GM19035 (cell line): Measurements from ENCODE around the gene KCNH6.

ENCODE experiments used
- ATAC-seq: cut with Tn5 transposase; IDR thresholded peaks from one replicate; pipeline ENCODE4 v1.9.1; 2021; ENCODE audit not compliant: unreplicated experiment

KCNH6 gene

GRCh38 chr17:63549946-63550816, 27.0 kb downstream of the KCNH6 start, which contains the start of gene DCAF7:
DCAF7 (plus strand) TSS chr17:63550477; CDS start chr17:63550678, 201 bp downstream.
- peak; percentile 97 for ATAC-seq

- ATAC-seq = peak; percentile 4
These were observed 27.9 kb downstream of the KCNH6 start for GRCh38 chr17:63550817-63551639.

- no peak for ATAC-seq
These were observed 29.1 kb downstream of the KCNH6 start for GRCh38 chr17:63552211-63552610.

- ATAC-seq = no peak
These were observed 32.5 kb downstream of the KCNH6 start for GRCh38 chr17:63555500-63556156.

- ATAC-seq = no peak
These were observed 34.3 kb downstream of the KCNH6 start for GRCh38 chr17:63557416-63557815.

- ATAC-seq = no peak
These were observed 35.3 kb downstream of the KCNH6 start for GRCh38 chr17:63558441-63558840.

GRCh38 chr17:63561819-63562218, 38.7 kb downstream of the KCNH6 start:
- no peak for ATAC-seq

- no peak for ATAC-seq
These were observed 40.2 kb downstream of the KCNH6 start for GRCh38 chr17:63563339-63563738.

GRCh38 chr17:63564562-63564961, 41.4 kb downstream of the KCNH6 start:
- no peak for ATAC-seq

GRCh38 chr17:63567229-63567628, 44.1 kb downstream of the KCNH6 start:
- no peak for ATAC-seq

GRCh38 chr17:63568563-63568962, 45.4 kb downstream of the KCNH6 start:
- no peak for ATAC-seq

- no peak for ATAC-seq
These were observed 48.6 kb downstream of the KCNH6 start for GRCh38 chr17:63571632-63572310.

- no peak for ATAC-seq
These were observed 50.5 kb downstream of the KCNH6 start for GRCh38 chr17:63573634-63574033.

GRCh38 chr17:63578027-63578768, 55.0 kb downstream of the KCNH6 start:
- ATAC-seq = no peak

- no peak for ATAC-seq
These were observed 55.6 kb downstream of the KCNH6 start for GRCh38 chr17:63578769-63579111.

- no peak for ATAC-seq
These were observed 56.5 kb downstream of the KCNH6 start for GRCh38 chr17:63579633-63580032.

- ATAC-seq = no peak
These were observed 64.6 kb downstream of the KCNH6 start for GRCh38 chr17:63587770-63588169.

GRCh38 chr17:63588797-63589196, 65.6 kb downstream of the KCNH6 start:
- no peak for ATAC-seq

- no peak for ATAC-seq
These were observed 66.5 kb downstream of the KCNH6 start for GRCh38 chr17:63589646-63590045.

- no peak for ATAC-seq
These were observed 69.6 kb downstream of the KCNH6 start for GRCh38 chr17:63592797-63593196.
